ENCODE data around the gene OLFML2A. TPM values are rescaled to one million over a fixed set of nuclear protein-coding genes. Genes with fewer than 3 reads are reported as not detected.

Gene OLFML2A
- 3.6 and 28.8 TPM in 2 replicates for total RNA-seq

GRCh38 chr9:124776954-124777648 is at the start of gene OLFML2A:
Gene OLFML2A, plus strand, starts transcription at chr9:124777133. Its CDS starts 138 bp downstream, at chr9:124777271.

GRCh38 chr9:124771021-124771866 is 5.7 kb upstream of the OLFML2A start, which contains the start of gene NR6A1:
Gene NR6A1, minus strand, starts transcription at chr9:124771311.

GRCh38 chr9:124852829-124853531 is 76.0 kb downstream of the OLFML2A start, which contains the start of gene WDR38:
Gene WDR38, plus strand, starts transcription at chr9:124853460. Its CDS starts 72 bp downstream, at chr9:124853532.

GRCh38 chr9:124861342-124862229 is 84.7 kb downstream of the OLFML2A start, which contains the start of the genes ARPC5L and RPL35:
Gene ARPC5L, plus strand, starts transcription at chr9:124862130. Its CDS starts 7,161 bp downstream, at chr9:124869291.
Gene RPL35, minus strand, starts transcription at chr9:124861957. Its CDS starts 45 bp downstream, at chr9:124861912.

Other genes starting within 250 kb of the OLFML2A start
- gene NR6A1, start 5.8 kb upstream of the OLFML2A start, total RNA-seq: 0.44 and 0.66 TPM in 2 replicates
- not detected in 2 replicates for gene WDR38, start 76.3 kb downstream of the OLFML2A start, total RNA-seq
- gene RPL35, start 84.8 kb downstream of the OLFML2A start, total RNA-seq: 1,467 and 2,792 TPM in 2 replicates
- gene ARPC5L, start 85.0 kb downstream of the OLFML2A start, total RNA-seq: 9.1 and 14.4 TPM in 2 replicates
- gene GOLGA1, start 163.9 kb downstream of the OLFML2A start, total RNA-seq: 12.7 and 16.6 TPM in 2 replicates

Data from smooth muscle cell of trachea (primary cell).